SK-N-SH treated with all-trans-retinoic acid at 6 μM for 48 hours (cell line): ENCODE measurements around the gene MCOLN3.

Experiments
- SNAI2 ChIP-seq: fragments of 250-450 bp; sonication (Bioruptor Pico); IDR thresholded peaks from 2 replicates; pipeline ENCODE4 v1.5.0; 2020; ENCODE audit warnings: mild to moderate bottlenecking, moderate library complexity
- TF ChIP-seq, protein P1 (sequence below): fragments of 250-450 bp; sonication (Bioruptor Pico); IDR thresholded peaks from 2 replicates; pipeline ENCODE4 v1.5.1; 2020; ENCODE audit warnings: low read depth, mild to moderate bottlenecking, moderate library complexity

DNA sequence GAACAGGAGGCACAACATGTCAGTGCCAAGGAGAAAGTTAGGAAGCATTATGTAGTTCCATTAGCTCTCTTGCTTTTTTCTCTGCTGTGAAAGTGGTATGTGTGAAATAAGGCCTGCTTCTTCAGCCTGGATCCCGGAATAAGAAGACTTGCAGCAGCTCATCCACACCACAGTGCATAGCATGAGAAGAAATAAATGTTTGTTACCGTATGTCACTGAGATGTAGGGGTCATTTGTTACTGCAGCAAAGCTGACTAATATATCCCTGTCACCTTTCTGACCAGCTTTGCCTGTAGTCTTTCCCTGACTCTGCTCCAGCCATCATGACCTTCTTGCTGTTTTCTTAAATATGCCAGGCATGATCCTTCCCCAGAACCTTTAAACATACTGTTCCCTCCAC lies 20.5 kb upstream of the MCOLN3 start:
- TF ChIP-seq, protein P1, sequence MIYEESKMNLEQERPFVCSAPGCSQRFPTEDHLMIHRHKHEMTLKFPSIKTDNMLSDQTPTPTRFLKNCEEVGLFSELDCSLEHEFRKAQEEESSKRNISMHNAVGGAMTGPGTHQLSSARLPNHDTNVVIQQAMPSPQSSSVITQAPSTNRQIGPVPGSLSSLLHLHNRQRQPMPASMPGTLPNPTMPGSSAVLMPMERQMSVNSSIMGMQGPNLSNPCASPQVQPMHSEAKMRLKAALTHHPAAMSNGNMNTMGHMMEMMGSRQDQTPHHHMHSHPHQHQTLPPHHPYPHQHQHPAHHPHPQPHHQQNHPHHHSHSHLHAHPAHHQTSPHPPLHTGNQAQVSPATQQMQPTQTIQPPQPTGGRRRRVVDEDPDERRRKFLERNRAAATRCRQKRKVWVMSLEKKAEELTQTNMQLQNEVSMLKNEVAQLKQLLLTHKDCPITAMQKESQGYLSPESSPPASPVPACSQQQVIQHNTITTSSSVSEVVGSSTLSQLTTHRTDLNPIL = no peak
- no peak for TF ChIP-seq SNAI2
